DMS153 treated with DMSO at 0.1 percent for 48 hours (cell line): Measurements from ENCODE around the gene ZBED2.
"Not testable (repeated sequence)": the region's sequence is repeated elsewhere in the genome, so short reads cannot be mapped to it uniquely, and the experiment has no call there.

Source experiments
- DNase-seq: peaks from one replicate; lab custom pipeline; 2025; ENCODE audit not compliant: unreplicated experiment; lab: John Stamatoyannopoulos, UW

Gene ZBED2

GRCh38 chr3:111577113-111577512, 18.0 kb downstream of the ZBED2 start:
- DNase-seq: no peak

DNA sequence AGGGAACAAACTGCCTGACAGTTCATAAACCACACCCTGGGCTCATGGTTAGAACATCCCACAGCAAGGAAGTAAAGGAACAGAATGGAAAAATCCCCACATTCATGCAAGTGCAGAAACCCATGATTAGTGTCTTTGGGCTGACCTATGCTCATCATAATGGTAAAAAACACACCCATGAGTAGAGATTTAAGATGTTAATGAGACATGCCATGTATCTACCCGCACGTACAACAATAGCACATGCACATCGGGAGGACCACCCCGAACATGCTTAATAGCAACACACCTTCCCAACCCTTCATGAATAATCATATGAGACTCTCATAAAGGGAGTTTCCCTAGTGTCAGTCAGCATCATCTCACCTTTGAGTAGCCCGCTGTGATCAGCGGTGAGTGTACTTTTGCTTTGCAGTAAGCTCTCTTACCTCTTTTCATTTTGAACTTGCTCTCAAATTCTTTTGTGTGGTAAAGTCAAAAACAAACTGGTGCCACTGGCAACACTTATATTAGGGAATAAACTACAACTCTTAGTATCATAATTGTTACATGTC, 23.2 kb downstream of the ZBED2 start:
- no peak for DNase-seq

GRCh38 chr3:111571282-111571681, 23.9 kb downstream of the ZBED2 start:
- DNase-seq: no peak

GRCh38 chr3:111570404-111571030, 24.6 kb downstream of the ZBED2 start:
- DNase-seq: no peak

GRCh38 chr3:111568911-111569310, 26.2 kb downstream of the ZBED2 start:
- no peak for DNase-seq

GRCh38 chr3:111568355-111568754, 26.8 kb downstream of the ZBED2 start:
- DNase-seq: no peak

GRCh38 chr3:111566844-111567243, 28.3 kb downstream of the ZBED2 start:
- DNase-seq: no peak

GRCh38 chr3:111561902-111562301, 33.2 kb downstream of the ZBED2 start:
- not testable (repeated sequence) for DNase-seq

- no peak for DNase-seq
Measured at GRCh38 chr3:111548756-111549155, 46.4 kb downstream of the ZBED2 start.

DNA sequence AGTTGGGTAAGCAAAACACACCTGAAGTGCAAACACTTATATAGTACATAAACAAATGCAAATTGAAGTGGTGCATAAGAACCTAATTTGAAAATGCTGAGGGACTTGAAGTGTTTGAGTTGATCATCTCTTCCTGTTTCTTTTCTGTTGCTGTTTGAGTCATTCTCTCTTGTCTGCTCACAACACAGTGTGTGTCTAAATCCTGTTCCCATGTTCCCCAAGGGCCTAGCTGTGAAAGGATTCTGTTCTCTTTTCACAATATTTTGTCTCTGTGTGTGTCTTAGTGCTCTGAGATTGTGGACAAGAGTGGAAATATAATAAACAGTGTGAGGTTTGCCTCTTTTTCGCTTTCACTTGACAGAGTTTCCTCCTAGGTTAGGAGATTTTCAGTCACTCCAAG, 47.1 kb downstream of the ZBED2 start:
- DNase-seq: no peak

DNA sequence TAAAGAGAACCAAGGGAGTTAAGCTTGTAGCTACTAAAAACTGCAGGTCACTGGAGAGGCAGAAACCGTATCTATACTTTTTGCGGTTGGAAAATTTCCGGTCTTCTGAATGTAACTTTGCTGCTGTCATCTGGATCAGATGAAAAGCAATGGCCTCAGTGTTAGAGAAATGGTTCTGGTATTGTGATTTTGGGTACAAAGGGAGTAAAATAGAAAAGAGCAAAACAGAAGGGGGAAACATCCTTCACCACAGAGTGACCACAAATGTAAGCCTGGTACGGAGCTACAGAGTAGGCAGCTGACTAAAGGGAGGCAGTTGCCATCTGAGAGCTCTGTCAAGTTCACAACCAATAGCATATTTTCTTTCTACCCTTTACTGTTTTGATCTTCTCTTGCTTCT, 47.5 kb downstream of the ZBED2 start:
- DNase-seq: no peak

GRCh38 chr3:111545349-111545748, 49.8 kb downstream of the ZBED2 start:
- DNase-seq: no peak
